Activated naive CD4-positive, alpha-beta T cell treated with anti-CD3 and anti-CD28 coated beads, Interleukin-2, amount 10 ng/mL, durations not matched to agents 7 days and 5 days (primary cell): Measurements from ENCODE around the gene INPP4A.
"Not testable (repeated sequence)": the region's sequence is repeated elsewhere in the genome, so short reads cannot be mapped to it uniquely, and the experiment has no call there.

Experiments
- CTCF ChIA-PET: fragments of 350-600 bp; sonication (Branson Sonifier 250); formaldehyde crosslinking; loops from one replicate; lab custom pipeline; 2021; ENCODE audit warnings: antibody characterized with exemption; lab: Charles Lee
- DNase-seq: peaks from one replicate; pipeline ENCODE4 v3.0.0-alpha.2; 2020
- H3K27ac Mint-ChIP-seq: one replicate; pipeline ENCODE4 v1.8.0; 2021; ENCODE audit warnings: mild to moderate bottlenecking, moderate library complexity, mixed read lengths
- H3K27me3 Mint-ChIP-seq: one replicate; pipeline ENCODE4 v1.8.0; 2021; ENCODE audit warnings: mild to moderate bottlenecking, mixed read lengths
- H3K36me3 Mint-ChIP-seq: one replicate; pipeline ENCODE4 v1.8.0; 2021; ENCODE audit warnings: mixed read lengths
- H3K4me1 Mint-ChIP-seq: one replicate; pipeline ENCODE4 v1.8.0; 2021; ENCODE audit warnings: mixed read lengths
- H3K4me3 Mint-ChIP-seq: one replicate; pipeline ENCODE4 v1.8.0; 2021; ENCODE audit warnings: mild to moderate bottlenecking, moderate library complexity, mixed read lengths
- H3K9me3 Mint-ChIP-seq: one replicate; pipeline ENCODE4 v1.8.0; 2021; ENCODE audit warnings: mixed read lengths

The INPP4A gene

DNA sequence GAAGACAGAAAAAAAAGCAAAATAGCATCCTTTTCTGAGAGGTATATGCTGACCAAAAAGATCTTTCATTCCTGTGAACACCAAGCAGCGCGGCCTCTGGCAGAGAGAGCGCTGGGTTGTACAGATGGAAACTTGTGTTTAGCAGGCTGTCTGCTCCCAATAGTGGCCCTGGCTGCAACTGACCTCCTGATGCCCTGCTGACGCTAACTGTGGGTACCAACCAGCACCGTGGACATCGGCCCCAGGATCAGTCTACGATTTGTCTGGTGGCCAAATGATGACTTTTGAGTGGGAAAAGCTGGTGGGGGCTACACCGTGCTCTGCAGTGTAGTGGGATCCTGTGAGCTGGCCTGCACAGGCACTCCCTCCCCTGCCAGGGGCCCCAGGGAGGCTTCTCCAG is 147.9 kb downstream of the INPP4A start:
- peaks cover 23% of the 10 kb centered on the region for H3K4me1 Mint-ChIP-seq
- H3K27me3 Mint-ChIP-seq: no peaks in the 10 kb centered on the region
- no peak overlapping the region for H3K27ac Mint-ChIP-seq
- peaks cover 65% of the 10 kb centered on the region for H3K36me3 Mint-ChIP-seq
- H3K9me3 Mint-ChIP-seq: peaks cover 10% of the 10 kb centered on the region
- CTCF ChIA-PET: interaction anchor here (0.6 kb wide), 1 partner anchor 180 kb away, joined by 3 read pairs; no protein-coding TSS in a partner anchor
- no peak overlapping the region for H3K4me3 Mint-ChIP-seq
- DNase-seq: no peak

DNA sequence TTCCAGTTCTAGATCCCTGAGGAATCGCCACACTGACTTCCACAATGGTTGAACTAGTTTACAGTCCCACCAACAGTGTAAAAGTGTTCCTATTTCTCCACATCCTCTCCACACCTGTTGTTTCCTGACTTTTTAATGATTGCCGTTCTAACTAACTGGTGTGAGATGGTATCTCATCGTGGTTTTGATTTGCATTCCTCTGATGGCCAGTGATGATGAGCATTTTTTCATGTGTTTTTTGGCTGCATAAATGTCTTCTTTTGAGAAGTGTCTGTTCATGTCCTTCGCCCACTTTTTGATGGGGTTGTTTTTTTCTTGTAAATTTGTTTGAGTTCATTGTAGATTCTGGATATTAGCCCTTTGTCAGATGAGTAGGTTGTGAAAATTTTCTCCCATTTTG is 150.0 kb downstream of the INPP4A start:
- H3K36me3 Mint-ChIP-seq: peaks cover 72% of the 10 kb centered on the region

DNA sequence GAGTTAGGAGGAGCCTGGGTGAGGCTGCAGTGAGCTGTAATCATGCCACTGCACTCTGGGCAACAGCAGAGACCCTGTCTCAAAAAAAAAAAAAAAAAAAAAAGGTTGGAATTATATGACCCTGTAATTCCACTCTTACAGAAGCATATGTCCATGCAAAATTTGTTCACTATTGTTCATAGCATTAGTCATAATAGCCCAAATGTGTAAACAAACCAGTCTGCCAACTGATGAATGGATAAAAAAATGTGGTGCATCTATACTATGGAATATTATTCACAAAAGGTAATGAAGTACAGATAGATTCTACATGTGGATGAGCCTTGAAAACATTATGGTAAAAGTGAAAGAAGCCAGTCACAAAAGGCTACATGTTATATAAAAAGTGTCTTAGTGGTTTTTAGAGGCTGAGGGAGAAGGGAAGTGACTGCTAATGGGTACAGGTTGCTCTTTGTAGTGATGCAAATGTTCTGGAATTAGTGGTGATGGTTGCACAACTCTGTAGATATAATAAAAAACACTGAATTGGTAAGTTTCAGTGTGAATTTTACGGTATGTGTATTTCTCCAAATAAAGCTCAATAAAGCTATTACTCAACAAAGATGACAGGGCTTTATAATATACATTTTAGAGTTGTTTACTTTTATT is 154.2 kb downstream of the INPP4A start:
- H3K27me3 Mint-ChIP-seq: no peaks in the 10 kb centered on the region
- CTCF ChIA-PET: interaction anchor here (1.1 kb wide), 1 partner anchor 792 kb away, joined by 3 read pairs; no protein-coding TSS in a partner anchor
- H3K36me3 Mint-ChIP-seq: peaks cover 48% of the 10 kb centered on the region
- no peak for DNase-seq
- peaks cover 3% of the 10 kb centered on the region for H3K9me3 Mint-ChIP-seq
- peaks cover 6% of the 10 kb centered on the region for H3K4me1 Mint-ChIP-seq
- no peak overlapping the region for H3K27ac Mint-ChIP-seq
- H3K4me3 Mint-ChIP-seq: no peak overlapping the region

More for the DNA sequence above, 150.0 kb downstream of the INPP4A start:
- H3K4me3 Mint-ChIP-seq, H3K27me3 Mint-ChIP-seq, CTCF ChIA-PET, DNase-seq, H3K27ac Mint-ChIP-seq, H3K9me3 Mint-ChIP-seq: not testable (repeated sequence)
- peaks cover 16% of the 10 kb centered on the region for H3K4me1 Mint-ChIP-seq

DNA sequence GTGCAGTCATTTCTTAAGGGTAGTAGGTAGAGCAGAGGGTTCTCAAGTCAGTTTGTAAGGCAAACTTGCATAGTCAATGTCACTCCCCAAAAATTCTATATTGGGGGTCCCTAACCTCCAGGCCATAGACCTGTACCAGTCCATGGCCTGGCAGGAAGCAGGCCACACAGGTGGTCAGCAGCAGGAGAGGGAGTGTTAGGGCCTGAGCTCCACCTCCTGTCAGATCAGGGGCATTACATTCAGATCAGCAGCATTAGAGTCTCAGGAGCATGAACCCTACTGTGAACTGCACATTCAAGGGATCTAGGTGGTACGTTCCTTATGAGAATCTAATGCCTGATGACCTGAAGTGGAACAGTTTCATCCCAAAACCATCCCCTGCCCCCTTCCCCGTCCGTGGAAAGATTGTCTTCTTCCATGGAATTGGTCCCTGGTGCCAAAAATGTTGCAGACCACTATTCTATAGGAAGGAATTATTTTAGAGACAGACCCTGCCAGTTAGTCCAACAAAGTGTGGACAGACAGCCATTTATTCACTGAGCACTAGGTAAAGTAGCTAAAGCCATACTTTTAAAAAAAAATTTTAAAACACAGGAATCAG is 157.0 kb downstream of the INPP4A start:
- Mint-ChIP-seq H3K36me3 (peaks cover 36% of the 10 kb centered on the region), H3K27me3 (no peaks in the 10 kb centered on the region), H3K27ac (peak overlapping the region; percentile 24), H3K4me3 (no peak overlapping the region), H3K4me1 (peaks cover 23% of the 10 kb centered on the region), H3K9me3 (no peaks in the 10 kb centered on the region)
- DNase-seq: peak; percentile 34
- CTCF ChIA-PET: interaction anchor here (0.6 to 2.2 kb wide), 9 partner anchors 21 to 237 kb away, joined by 3 to 5 read pairs (median 4); no protein-coding TSS in a partner anchor

DNA sequence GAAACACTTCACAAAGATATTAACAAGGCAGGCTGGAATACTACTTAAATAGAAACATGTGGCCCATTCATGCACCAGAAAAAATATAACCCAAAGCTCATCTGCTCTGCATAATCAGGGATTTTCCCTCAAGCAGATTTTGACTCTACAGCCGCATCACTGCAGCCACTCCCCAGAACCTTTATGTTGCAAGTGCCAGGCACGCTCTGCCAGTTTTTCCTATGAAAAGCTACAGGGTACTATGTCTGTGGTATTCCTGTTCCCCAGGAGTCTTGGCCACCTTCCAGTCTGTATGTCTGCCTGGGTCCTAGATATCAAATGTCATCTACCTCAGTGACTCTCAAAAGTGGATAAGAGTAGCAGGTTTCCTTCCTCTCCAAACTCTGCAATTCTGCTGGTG is 159.9 kb downstream of the INPP4A start:
- Mint-ChIP-seq H3K9me3 (no peaks in the 10 kb centered on the region), H3K4me1 (peaks cover 34% of the 10 kb centered on the region), H3K4me3 (no peak overlapping the region), H3K36me3 (peaks cover 21% of the 10 kb centered on the region), H3K27me3 (peaks cover 5% of the 10 kb centered on the region), H3K27ac (no peak overlapping the region)
- CTCF ChIA-PET: interaction anchor here (2.0 to 2.7 kb wide), 2 partner anchors 45 to 192 kb away, joined by 8 to 9 read pairs; no protein-coding TSS in a partner anchor
- no peak for DNase-seq

DNA sequence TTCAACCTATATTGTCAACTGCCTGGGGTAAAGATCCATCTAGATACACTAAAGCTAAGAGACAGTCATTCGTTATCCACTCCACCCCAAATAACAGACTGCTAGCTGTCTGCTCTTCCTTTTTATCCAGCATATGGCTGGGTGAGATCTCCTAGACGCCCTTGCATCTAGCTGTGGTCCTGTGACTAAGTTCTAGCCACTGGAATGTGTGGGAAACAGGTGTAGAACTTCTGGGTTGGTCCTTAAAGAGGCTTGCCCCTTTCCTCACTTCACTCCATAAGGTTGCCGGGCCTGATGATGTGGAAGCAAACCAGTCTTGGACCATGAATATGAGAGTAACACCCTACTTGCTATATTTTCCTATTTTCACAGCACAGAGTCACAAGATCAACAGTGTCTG is 160.4 kb downstream of the INPP4A start:
- peak overlapping the region; percentile 43 for H3K27ac Mint-ChIP-seq
- H3K9me3 Mint-ChIP-seq: no peaks in the 10 kb centered on the region
- H3K4me3 Mint-ChIP-seq: no peak overlapping the region
- peaks cover 18% of the 10 kb centered on the region for H3K36me3 Mint-ChIP-seq
- H3K4me1 Mint-ChIP-seq: peaks cover 40% of the 10 kb centered on the region
- no peak for DNase-seq
- H3K27me3 Mint-ChIP-seq: peaks cover 5% of the 10 kb centered on the region
- CTCF ChIA-PET: interaction anchor here (2.0 to 2.7 kb wide), 2 partner anchors 44 to 193 kb away, joined by 8 to 9 read pairs; no protein-coding TSS in a partner anchor

DNA sequence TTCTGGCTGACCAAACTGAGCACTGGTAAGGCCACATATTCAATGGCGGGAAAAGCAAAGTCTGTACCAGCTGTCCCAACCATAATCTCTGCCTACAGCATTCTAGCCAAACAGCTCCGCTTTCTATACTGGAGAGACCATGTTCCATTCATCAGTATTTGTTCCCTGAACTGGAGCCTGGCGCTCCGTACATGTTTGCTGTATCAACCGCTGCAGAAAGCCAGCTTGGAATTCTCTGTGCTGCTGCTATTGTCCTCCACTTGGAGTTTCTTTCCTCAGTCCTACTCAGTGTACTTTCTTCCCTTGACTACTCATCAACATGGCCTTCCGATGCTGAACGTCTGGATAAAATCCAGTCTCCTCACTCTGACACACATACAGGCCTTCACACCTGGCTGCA is 161.8 kb downstream of the INPP4A start:
- H3K27ac Mint-ChIP-seq: peak overlapping the region; percentile 21

DNA sequence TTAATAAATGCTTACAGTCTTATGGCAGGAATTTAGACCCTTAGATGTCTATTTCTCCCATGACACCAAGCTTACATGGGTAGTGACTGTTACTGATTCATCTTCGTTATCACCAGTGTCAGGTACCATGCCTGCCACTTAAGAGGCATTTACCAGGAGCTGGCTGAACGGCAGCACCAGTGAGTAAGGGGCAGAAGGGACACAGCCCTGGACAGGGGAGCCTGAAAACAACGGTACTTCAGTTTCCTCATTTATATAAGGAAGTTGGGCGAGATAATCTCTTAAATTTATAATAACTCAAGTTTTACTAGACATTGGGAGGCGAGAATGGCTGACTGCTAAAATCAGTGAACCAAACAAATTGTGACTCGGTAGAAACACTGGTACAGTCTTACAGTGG is 162.4 kb downstream of the INPP4A start:
- Mint-ChIP-seq H3K4me3 (peak overlapping the region; percentile 80), H3K36me3 (peaks cover 24% of the 10 kb centered on the region), H3K27me3 (peaks cover 5% of the 10 kb centered on the region), H3K4me1 (peaks cover 55% of the 10 kb centered on the region), H3K9me3 (no peaks in the 10 kb centered on the region), H3K27ac (peak overlapping the region; percentile 84)
- CTCF ChIA-PET: interaction anchor here (1.2 to 2.7 kb wide), 6 partner anchors 21 to 231 kb away, joined by 3 to 9 read pairs (median 4); no protein-coding TSS in a partner anchor
- no peak for DNase-seq

More for the DNA sequence above, 161.8 kb downstream of the INPP4A start:
- peaks cover 53% of the 10 kb centered on the region for H3K4me1 Mint-ChIP-seq
- peaks cover 5% of the 10 kb centered on the region for H3K27me3 Mint-ChIP-seq
- CTCF ChIA-PET: interaction anchor here (1.2 to 2.7 kb wide), 6 partner anchors 21 to 232 kb away, joined by 3 to 9 read pairs (median 4); no protein-coding TSS in a partner anchor
- H3K9me3 Mint-ChIP-seq: no peaks in the 10 kb centered on the region
- H3K4me3 Mint-ChIP-seq: peak overlapping the region; percentile 80
- DNase-seq: no peak
- peaks cover 27% of the 10 kb centered on the region for H3K36me3 Mint-ChIP-seq

DNA sequence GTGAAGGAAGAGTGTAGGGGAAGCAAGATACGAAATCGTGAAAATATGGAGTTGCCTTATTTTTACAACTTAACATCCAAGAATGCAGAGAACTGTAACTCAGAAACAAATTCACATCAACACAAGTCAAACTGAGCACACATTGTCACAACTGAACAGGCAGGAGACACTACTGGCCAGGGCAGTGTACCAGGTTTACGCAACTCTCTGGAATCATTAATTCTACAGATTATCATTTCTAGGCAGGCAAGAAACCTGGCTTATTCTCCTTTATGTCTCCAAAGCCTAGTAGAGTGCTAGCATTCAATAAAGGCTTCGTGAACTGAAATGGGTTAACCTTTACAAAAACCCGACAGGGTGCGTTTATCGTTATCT is 163.1 kb downstream of the INPP4A start:
- Mint-ChIP-seq H3K36me3 (peaks cover 23% of the 10 kb centered on the region), H3K9me3 (no peaks in the 10 kb centered on the region), H3K27me3 (peaks cover 5% of the 10 kb centered on the region), H3K27ac (peak overlapping the region; percentile 84), H3K4me3 (peak overlapping the region; percentile 80), H3K4me1 (peaks cover 55% of the 10 kb centered on the region)
- DNase-seq: no peak
- CTCF ChIA-PET: interaction anchor here (1.2 to 2.2 kb wide), 3 partner anchors 39 to 230 kb away, joined by 3 to 9 read pairs (median 3); no protein-coding TSS in a partner anchor

DNA sequence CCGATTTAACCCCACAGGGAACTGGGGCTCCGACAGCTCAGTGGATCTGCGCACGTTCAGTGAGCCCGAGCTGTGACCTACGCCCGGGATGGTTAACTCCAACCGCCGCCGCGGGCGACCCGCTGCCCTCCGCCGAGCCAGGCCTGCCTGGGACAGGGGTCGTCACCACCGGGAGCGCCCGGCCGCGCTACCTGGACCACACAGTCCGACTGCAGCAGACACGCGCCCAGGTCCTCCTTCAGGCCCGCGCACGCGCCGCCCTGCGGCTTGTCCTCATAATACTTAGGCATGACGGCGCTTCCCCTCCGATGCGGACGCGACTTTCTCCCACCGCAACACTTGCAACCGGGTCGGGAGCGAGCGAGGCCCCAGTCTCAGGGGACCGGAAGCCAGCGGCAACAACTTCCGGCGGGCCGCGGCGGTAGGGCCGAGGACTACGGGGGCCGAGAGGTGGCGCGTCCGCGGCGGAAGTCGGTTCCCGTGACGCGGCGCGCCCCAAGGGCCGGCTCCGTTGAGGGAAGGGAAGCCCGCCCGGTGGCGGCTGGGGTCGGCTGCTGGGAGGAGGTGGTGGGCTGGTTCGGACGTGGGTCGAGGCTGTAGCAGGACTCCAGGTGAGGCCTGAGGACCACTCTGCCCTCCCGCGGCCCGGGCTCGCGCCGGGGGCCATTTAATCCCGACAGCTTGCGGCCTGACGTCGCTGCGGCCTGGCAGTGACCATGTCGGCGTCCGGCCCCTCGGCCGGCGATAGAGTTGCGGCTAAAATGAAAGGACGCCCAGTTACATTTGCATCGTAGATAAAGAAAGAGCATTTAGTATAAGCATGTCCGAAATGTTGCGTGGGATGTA is 163.7 kb downstream of the INPP4A start, which contains the start of the genes COA5 and UNC50:
Gene COA5 (minus strand): TSS at position 397 of the 846 bp plus-strand sequence. CDS start 107 bp downstream, at position 290.
Gene UNC50 (plus strand): TSS at position 474 of the 846 bp plus-strand sequence. CDS start 1,171 bp downstream, outside the sequence.
- peak; percentile 94 for DNase-seq
- Mint-ChIP-seq H3K4me3 (peak within 1 kb of the TSS; percentile 80), H3K36me3 (peaks cover 27% of the 10 kb centered on the region), H3K4me1 (peaks cover 55% of the 10 kb centered on the region), H3K27me3 (peaks cover 5% of the 10 kb centered on the region), H3K9me3 (no peaks in the 10 kb centered on the region), H3K27ac (peak within 1 kb of the TSS; percentile 84)
- CTCF ChIA-PET: interaction anchor here (1.6 to 2.2 kb wide), 2 partner anchors 40 to 230 kb away, joined by 3 to 9 read pairs; no protein-coding TSS in a partner anchor

DNA sequence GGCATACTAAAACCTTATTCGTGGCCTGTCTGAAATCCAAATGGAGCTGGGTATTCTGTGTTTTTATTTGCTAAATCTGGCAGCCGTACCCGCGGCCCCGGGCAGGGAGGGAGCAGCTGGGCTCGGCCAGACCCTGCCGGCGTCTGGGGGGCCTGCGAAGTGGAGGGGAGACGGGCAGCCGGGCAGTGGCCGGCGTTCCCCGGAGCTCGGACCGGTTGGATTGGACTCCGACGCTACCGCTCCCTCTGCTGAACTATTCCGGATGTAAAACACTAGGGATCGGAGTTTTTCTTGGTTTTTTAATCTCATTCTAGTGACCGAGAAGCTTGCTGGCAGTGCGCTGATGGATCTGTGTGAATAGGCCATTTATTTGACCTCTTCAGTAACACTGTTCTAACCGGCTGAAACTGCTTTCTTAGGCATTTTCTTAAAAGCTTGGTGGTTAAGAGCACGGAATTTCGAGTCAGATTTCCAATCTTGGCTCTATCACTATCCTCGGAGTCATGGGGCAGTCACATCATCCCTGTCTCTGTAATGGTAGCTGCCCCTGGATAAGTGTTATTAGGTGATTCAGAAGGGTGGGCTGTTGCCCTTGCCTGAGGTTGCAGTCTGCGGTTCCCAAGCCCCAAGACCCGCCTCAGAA is 164.4 kb downstream of the INPP4A start:
- CTCF ChIA-PET: interaction anchor here (0.7 kb wide), 1 partner anchor 145 kb away, joined by 3 read pairs; no protein-coding TSS in a partner anchor

DNA sequence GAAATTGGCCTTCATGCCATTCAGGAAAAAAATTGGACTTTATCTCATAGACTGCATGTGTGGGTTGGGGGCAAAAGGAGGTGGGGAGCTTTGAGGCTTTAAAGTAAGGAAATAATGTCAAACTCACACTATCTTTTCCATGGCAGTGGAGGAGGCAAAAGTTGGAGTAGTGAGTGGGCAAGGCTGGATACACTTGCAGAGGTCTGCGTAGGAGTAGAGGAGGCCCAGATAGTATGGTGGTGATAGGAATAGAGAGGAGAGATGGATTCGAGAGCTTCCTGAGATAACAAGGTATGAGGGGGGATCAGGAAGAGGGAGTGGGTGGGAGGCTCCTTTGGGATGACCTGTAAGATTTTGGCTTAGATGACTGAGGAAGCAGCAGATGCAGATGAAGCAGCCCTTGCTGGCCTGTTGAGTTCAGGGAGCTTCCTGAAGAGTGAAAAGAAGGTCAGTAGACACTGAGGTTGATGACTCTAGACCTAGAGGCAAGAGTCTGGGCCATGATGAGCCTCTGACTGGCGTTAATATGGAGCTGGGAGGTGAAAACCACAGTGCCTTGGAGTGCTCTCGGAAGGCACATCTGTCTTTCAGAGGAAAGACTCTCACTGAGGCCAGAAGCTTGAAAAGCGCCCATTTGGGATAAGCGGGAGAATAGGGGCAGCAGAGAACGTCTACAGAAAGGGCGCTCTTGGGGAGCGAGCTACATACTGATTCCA is 169.5 kb downstream of the INPP4A start:
- no peak for DNase-seq
- Mint-ChIP-seq H3K4me3 (no peak overlapping the region), H3K36me3 (peaks cover 54% of the 10 kb centered on the region), H3K27me3 (no peaks in the 10 kb centered on the region), H3K4me1 (peaks cover 28% of the 10 kb centered on the region), H3K9me3 (no peaks in the 10 kb centered on the region), H3K27ac (no peak overlapping the region)
- CTCF ChIA-PET: interaction anchor here (1.2 kb wide), 1 partner anchor 45 kb away, joined by 3 read pairs; no protein-coding TSS in a partner anchor

More for the DNA sequence above, 164.4 kb downstream of the INPP4A start:
- Mint-ChIP-seq H3K9me3 (no peaks in the 10 kb centered on the region), H3K4me3 (peak overlapping the region; percentile 80), H3K36me3 (peaks cover 30% of the 10 kb centered on the region), H3K27ac (peak overlapping the region; percentile 84), H3K27me3 (peaks cover 5% of the 10 kb centered on the region), H3K4me1 (peaks cover 59% of the 10 kb centered on the region)
- no peak for DNase-seq
